PFSK-1 (cell line): ENCODE measurements around the gene FBLIM1.

Source experiments
- FOXP2 ChIP-seq: optimal IDR thresholded peaks from 2 replicates; pipeline ENCODE3; 2011; ENCODE audit warnings: borderline replicate concordance, control low read depth, inconsistent platforms; ENCODE audit not compliant: insufficient read depth; ENCODE audit errors: extremely low read length, extremely low read depth
- POLR2AphosphoS5 ChIP-seq: IDR thresholded peaks from 2 replicates; pipeline ENCODE4 v1.6.1; 2012; ENCODE audit warnings: low read depth, mild to moderate bottlenecking, control low read depth, low read length, moderate library complexity
- REST ChIP-seq, 2 experiments: IDR thresholded peaks; 2 replicates each; pipeline versions ENCODE4 v1.6.1 to v1.8.0; 2011 to 2012; ENCODE audit warnings: low read depth in 2 of 2, low read length in 2 of 2, control low read depth in 1 of 2, inconsistent platforms in 1 of 2, mild to moderate bottlenecking in 1 of 2, moderate library complexity in 1 of 2; ENCODE audit not compliant: insufficient read depth in 1 of 2
- TAF1 ChIP-seq: IDR thresholded peaks from 2 replicates; pipeline ENCODE4 v1.6.1; 2012; ENCODE audit warnings: low read length, control low read depth, borderline replicate concordance; ENCODE audit not compliant: insufficient read depth

GRCh38 chr1:15732686-15733081 is 25.9 kb upstream of the FBLIM1 start:
- TF ChIP-seq FOXP2 (no peak), REST (IDR thresholded peaks at IDR 0.05; ENCODE audit: insufficient read depth in 1 of 2, low read depth in 2 of 2, low read length in 2 of 2) (no peak), TAF1 (no peak), POLR2AphosphoS5 (no peak)
